Ishikawa (cell line): ENCODE measurements around the gene MARCHF11.

Experiments
- ZBTB7A ChIP-seq: IDR thresholded peaks from 2 replicates; pipeline ENCODE4 v1.6.1; 2012; ENCODE audit warnings: low read depth
- TF ChIP-seq, protein P1 (sequence below): IDR thresholded peaks from 2 replicates; pipeline ENCODE4 v1.6.1; 2012; ENCODE audit warnings: low read depth, mild to moderate bottlenecking

DNA sequence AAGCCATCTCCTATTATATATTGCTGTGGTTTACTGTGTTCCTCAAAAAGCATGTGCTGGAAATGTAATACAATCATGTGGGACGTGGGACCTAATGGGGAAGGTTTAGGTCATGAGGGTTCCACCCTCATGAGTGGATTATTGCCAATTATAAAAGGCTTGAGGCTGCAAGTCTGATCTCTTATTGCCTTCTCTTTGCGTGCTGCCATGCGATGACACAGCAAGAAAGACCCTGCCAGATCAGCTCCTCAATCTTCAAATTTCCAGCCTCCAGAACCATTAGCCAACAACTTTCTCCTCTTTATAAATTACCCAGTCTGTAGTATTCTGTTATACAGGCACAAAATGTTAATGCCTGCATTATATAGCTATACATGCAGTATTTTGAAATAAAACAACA lies 45.4 kb downstream of the MARCHF11 start:
- TF ChIP-seq, protein P1, sequence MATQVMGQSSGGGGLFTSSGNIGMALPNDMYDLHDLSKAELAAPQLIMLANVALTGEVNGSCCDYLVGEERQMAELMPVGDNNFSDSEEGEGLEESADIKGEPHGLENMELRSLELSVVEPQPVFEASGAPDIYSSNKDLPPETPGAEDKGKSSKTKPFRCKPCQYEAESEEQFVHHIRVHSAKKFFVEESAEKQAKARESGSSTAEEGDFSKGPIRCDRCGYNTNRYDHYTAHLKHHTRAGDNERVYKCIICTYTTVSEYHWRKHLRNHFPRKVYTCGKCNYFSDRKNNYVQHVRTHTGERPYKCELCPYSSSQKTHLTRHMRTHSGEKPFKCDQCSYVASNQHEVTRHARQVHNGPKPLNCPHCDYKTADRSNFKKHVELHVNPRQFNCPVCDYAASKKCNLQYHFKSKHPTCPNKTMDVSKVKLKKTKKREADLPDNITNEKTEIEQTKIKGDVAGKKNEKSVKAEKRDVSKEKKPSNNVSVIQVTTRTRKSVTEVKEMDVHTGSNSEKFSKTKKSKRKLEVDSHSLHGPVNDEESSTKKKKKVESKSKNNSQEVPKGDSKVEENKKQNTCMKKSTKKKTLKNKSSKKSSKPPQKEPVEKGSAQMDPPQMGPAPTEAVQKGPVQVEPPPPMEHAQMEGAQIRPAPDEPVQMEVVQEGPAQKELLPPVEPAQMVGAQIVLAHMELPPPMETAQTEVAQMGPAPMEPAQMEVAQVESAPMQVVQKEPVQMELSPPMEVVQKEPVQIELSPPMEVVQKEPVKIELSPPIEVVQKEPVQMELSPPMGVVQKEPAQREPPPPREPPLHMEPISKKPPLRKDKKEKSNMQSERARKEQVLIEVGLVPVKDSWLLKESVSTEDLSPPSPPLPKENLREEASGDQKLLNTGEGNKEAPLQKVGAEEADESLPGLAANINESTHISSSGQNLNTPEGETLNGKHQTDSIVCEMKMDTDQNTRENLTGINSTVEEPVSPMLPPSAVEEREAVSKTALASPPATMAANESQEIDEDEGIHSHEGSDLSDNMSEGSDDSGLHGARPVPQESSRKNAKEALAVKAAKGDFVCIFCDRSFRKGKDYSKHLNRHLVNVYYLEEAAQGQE: no peak
- TF ChIP-seq ZBTB7A: no peak
